GM12872 (cell line): Measurements from ENCODE around the gene GMPPB.
A peak's percentile ranks its signal among the peaks of the same experiment; 100 is the strongest.

ENCODE experiments used
- CTCF ChIP-seq: IDR thresholded peaks from 3 replicates; pipeline ENCODE4 v1.5.1; 2011; ENCODE audit warnings: low read depth, mild to moderate bottlenecking, low read length, moderate library complexity; ENCODE audit not compliant: insufficient read depth

Gene GMPPB

GRCh38 chr3:49673121-49673714, 50.5 kb downstream of the GMPPB start:
- no peak for TF ChIP-seq CTCF

GRCh38 chr3:49671291-49672288, 52.2 kb downstream of the GMPPB start:
- peak; percentile 95 for TF ChIP-seq CTCF

GRCh38 chr3:49670940-49671290, 52.8 kb downstream of the GMPPB start:
- no peak for TF ChIP-seq CTCF
